Right renal cortex interstitium (tissue), 3 donors: ENCODE results near the gene ISG20. TPM values are rescaled to one million over a fixed set of nuclear protein-coding genes. Genes with fewer than 3 reads are reported as not detected.

ENCODE experiments used
- polyA plus RNA-seq, 3 donors: library from polyadenylated mRNA; unstranded; fragments of 120-200 nt; gene quantifications; one replicate each; pipeline ENCODE4 v1.2.1, GENCODE V29; 2013; ENCODE audit not compliant: insufficient read length in 3 of 3

ISG20 gene
- polyA plus RNA-seq, 3 donors, result 1.00 to 1.3 (median 1.2) TPM

Other genes with a start within 250 kb of the ISG20 start
- gene MRPL46, start 171.6 kb upstream of the ISG20 start, polyA plus RNA-seq, result 10 to 100 TPM; 31.4 to 32.3 (median 31.8) TPM
- 10 to 100 TPM; 41.6 to 46.0 (median 42.7) TPM for gene MRPS11, start 171.3 kb upstream of the ISG20 start, polyA plus RNA-seq
- gene DET1, start 92.3 kb upstream of the ISG20 start, polyA plus RNA-seq, result 10 to 100 TPM; 12.2 to 15.4 (median 15.0) TPM
- gene AEN, start 17.7 kb upstream of the ISG20 start, polyA plus RNA-seq, result 1 to 10 TPM; 5.8 to 6.3 (median 6.1) TPM
- gene ACAN, start 164.4 kb downstream of the ISG20 start, polyA plus RNA-seq, result 1 to 10 TPM; 2.7 to 4.9 (median 4.8) TPM